ENCODE measurements around the gene RSPH6A. TPM values are rescaled to one million over a fixed set of nuclear protein-coding genes. Genes with fewer than 3 reads are reported as not detected.

The RSPH6A gene
- total and polyA plus RNA-seq, 2 of the 13 experiments (the other 11 are each of a cell fraction or from before 2014, with no cell fraction given): 0.07 TPM; not detected in 1

DNA sequence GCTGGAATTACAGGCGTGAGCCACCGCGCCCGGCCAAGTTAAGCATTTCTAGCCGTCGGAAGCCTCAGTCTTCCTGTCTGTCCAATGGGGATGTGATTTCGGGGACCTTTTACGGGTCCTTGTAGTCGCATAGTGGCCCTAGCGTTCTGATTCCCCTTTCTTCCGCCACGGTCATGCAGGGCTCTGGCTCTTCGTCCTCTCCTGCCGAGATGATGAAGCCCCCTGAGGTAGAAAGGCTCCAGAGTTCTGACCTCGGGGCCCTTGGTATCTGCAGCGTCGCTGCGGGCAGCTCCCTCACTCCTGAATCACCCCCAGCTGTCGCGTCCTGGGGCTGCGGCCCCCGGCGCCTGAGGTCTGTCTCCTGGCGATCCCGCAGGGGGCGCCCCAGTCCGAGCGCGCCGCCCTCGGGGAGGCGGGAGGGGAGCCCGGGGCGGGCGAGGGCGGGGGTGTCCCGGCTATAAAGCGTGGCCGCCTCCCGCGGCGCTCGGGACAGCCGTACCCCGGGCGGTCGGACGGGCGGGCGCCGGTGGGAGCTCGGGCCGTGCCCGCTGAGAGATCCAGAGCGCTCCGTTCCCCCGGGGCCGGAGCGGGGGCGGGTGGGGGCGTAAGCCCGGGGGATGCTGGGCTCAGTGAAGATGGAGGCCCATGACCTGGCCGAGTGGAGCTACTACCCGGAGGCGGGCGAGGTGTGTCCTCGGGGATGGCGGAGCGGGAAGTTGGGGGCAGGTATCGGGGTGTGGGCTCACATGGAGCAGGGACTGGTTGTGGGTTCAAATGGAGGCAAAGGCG, 48.9 kb upstream of the RSPH6A start, which contains the start of gene FOXA3 (continued):
- TF ChIP-seq KLF16 (CRISPR knock-in tag; IDR thresholded peaks at IDR 0.05) (peak in 1 of 2 experiments; percentile 72; a peak in 2 of 4 replicates), EHMT2 (IDR thresholded peaks at IDR 0.05; ENCODE audit: borderline replicate concordance, low read depth, low read length) (no peak), ZNF432 (CRISPR knock-in tag; IDR thresholded peaks at IDR 0.05; ENCODE audit: borderline replicate concordance) (no peak), ZKSCAN8 (CRISPR knock-in tag; IDR thresholded peaks at IDR 0.05; ENCODE audit: borderline replicate concordance) (no peak), NBN (conservative IDR thresholded peaks at IDR 0.05) (no peak), ZNF546 (CRISPR knock-in tag; conservative IDR thresholded peaks at IDR 0.05) (peak; percentile 22; the same call in 1 of the 2 replicates), ZNF746 (CRISPR knock-in tag; IDR thresholded peaks at IDR 0.05) (no peak), MBD4 (IDR thresholded peaks at IDR 0.05; ENCODE audit: borderline replicate concordance, low read length) (no peak), ZNF674 (CRISPR knock-in tag; IDR thresholded peaks at IDR 0.05; ENCODE audit: low read depth) (no peak), NR1H2 (CRISPR knock-in tag; IDR thresholded peaks at IDR 0.05; ENCODE audit: borderline replicate concordance, low read depth) (no peak), SP2 (CRISPR knock-in tag; IDR thresholded peaks at IDR 0.05) (no peak), ZNF382 (CRISPR knock-in tag; IDR thresholded peaks at IDR 0.05; ENCODE audit: borderline replicate concordance) (no peak), ZKSCAN1 (IDR thresholded peaks at IDR 0.05; ENCODE audit: low read length) (no peak), ZNF781 (CRISPR knock-in tag; IDR thresholded peaks at IDR 0.05; ENCODE audit: borderline replicate concordance, not compliant biosample characterization) (no peak), SCMH1 (CRISPR knock-in tag; IDR thresholded peaks at IDR 0.05; ENCODE audit: borderline replicate concordance) (no peak), TSC22D2 (CRISPR knock-in tag; IDR thresholded peaks at IDR 0.05; ENCODE audit: borderline replicate concordance) (no peak; the same call in 1 of the 2 replicates), PCBP1 (IDR thresholded peaks at IDR 0.05; ENCODE audit: borderline replicate concordance, low read depth, low read length) (no peak), RARA (CRISPR knock-in tag; IDR thresholded peaks at IDR 0.05) (peak; percentile 38; the same call in 1 of the 2 replicates), HNRNPH1 (optimal IDR thresholded peaks at IDR 0.05; ENCODE audit: low read depth, low read length) (no peak), CBX5 (CRISPR knock-in tag; IDR thresholded peaks at IDR 0.05; ENCODE audit: borderline replicate concordance) (no peak), ZNF777 (CRISPR knock-in tag; IDR thresholded peaks at IDR 0.05) (peak; percentile 90), MYC (CRISPR knock-in tag; IDR thresholded peaks at IDR 0.05; ENCODE audit: borderline replicate concordance) (peak; percentile 43; the same call in 1 of the 2 replicates)
- TF ChIP-seq, protein P1, sequence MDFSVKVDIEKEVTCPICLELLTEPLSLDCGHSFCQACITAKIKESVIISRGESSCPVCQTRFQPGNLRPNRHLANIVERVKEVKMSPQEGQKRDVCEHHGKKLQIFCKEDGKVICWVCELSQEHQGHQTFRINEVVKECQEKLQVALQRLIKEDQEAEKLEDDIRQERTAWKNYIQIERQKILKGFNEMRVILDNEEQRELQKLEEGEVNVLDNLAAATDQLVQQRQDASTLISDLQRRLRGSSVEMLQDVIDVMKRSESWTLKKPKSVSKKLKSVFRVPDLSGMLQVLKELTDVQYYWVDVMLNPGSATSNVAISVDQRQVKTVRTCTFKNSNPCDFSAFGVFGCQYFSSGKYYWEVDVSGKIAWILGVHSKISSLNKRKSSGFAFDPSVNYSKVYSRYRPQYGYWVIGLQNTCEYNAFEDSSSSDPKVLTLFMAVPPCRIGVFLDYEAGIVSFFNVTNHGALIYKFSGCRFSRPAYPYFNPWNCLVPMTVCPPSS (IDR thresholded peaks at IDR 0.05): no peak
- TF ChIP-seq, protein P2, sequence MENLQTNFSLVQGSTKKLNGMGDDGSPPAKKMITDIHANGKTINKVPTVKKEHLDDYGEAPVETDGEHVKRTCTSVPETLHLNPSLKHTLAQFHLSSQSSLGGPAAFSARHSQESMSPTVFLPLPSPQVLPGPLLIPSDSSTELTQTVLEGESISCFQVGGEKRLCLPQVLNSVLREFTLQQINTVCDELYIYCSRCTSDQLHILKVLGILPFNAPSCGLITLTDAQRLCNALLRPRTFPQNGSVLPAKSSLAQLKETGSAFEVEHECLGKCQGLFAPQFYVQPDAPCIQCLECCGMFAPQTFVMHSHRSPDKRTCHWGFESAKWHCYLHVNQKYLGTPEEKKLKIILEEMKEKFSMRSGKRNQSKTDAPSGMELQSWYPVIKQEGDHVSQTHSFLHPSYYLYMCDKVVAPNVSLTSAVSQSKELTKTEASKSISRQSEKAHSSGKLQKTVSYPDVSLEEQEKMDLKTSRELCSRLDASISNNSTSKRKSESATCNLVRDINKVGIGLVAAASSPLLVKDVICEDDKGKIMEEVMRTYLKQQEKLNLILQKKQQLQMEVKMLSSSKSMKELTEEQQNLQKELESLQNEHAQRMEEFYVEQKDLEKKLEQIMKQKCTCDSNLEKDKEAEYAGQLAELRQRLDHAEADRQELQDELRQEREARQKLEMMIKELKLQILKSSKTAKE (CRISPR knock-in tag; IDR thresholded peaks at IDR 0.05; ENCODE audit: borderline replicate concordance): no peak
- TF ChIP-seq, protein P3, sequence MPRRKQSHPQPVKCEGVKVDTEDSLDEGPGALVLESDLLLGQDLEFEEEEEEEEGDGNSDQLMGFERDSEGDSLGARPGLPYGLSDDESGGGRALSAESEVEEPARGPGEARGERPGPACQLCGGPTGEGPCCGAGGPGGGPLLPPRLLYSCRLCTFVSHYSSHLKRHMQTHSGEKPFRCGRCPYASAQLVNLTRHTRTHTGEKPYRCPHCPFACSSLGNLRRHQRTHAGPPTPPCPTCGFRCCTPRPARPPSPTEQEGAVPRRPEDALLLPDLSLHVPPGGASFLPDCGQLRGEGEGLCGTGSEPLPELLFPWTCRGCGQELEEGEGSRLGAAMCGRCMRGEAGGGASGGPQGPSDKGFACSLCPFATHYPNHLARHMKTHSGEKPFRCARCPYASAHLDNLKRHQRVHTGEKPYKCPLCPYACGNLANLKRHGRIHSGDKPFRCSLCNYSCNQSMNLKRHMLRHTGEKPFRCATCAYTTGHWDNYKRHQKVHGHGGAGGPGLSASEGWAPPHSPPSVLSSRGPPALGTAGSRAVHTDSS (CRISPR knock-in tag; conservative IDR thresholded peaks at IDR 0.05): no peak

Measured in HepG2 (cell line).